ENCODE measurements around the gene PSRC1. TPM values are rescaled to one million over a fixed set of nuclear protein-coding genes. Genes with fewer than 3 reads are reported as not detected.

PSRC1 gene
- total RNA-seq, 1 experiment from 2014 or later, result 60.3 TPM

DNA sequence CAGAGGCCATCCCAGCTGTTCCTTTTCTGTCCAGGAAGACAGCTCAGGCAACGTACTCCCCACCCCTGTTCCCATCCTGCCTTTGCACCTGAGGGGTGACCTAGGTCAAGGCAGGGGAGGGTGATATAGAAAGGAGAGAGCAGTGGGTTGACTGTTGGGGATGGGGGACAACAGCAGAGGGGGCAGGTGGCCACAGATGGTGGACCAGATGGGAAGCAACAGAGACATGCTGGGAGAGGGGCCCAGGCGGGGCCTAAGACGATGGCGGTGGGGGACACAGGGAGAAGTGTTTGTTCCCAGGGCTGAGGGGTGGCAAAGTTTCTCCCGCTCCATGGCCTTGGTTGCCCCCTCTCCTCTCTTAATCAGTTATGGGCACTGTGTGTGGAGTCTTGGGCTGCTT lies 27.3 kb downstream of the PSRC1 start:
- no peak overlapping the region for H3K4me2 ChIP-seq (ENCODE audit: insufficient read depth, insufficient read length, low read length)
- TF ChIP-seq, protein P1, sequence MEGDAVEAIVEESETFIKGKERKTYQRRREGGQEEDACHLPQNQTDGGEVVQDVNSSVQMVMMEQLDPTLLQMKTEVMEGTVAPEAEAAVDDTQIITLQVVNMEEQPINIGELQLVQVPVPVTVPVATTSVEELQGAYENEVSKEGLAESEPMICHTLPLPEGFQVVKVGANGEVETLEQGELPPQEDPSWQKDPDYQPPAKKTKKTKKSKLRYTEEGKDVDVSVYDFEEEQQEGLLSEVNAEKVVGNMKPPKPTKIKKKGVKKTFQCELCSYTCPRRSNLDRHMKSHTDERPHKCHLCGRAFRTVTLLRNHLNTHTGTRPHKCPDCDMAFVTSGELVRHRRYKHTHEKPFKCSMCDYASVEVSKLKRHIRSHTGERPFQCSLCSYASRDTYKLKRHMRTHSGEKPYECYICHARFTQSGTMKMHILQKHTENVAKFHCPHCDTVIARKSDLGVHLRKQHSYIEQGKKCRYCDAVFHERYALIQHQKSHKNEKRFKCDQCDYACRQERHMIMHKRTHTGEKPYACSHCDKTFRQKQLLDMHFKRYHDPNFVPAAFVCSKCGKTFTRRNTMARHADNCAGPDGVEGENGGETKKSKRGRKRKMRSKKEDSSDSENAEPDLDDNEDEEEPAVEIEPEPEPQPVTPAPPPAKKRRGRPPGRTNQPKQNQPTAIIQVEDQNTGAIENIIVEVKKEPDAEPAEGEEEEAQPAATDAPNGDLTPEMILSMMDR (conservative IDR thresholded peaks at IDR 0.05), result no peak
- H3K27ac ChIP-seq (ENCODE audit: insufficient read length, low read depth, low read length), result no peak overlapping the region
- no peak overlapping the region for H3K9ac ChIP-seq (ENCODE audit: extremely low read depth, insufficient read length, low read length)
- H3K14ac ChIP-seq (ENCODE audit: insufficient read depth, low read length), result no peak overlapping the region
- H2BK20ac ChIP-seq (ENCODE audit: low read depth, low read length, poor library complexity, severe bottlenecking), result no peak overlapping the region
- no peak overlapping the region for H2AK5ac ChIP-seq (ENCODE audit: insufficient read length, low read length)
- H3K9me3 ChIP-seq (ENCODE audit: control insufficient read depth, low read depth, low read length), result no peaks in the 10 kb centered on the region
- peaks cover under 1% of the 10 kb centered on the region; the same call in 1 of the 2 replicates for H3K27me3 ChIP-seq (ENCODE audit: insufficient read depth, low read length)
- no peak overlapping the region for H2BK5ac ChIP-seq (ENCODE audit: insufficient read length, low read length)
- no peak overlapping the region for H4K91ac ChIP-seq (ENCODE audit: insufficient read length, low read depth, low read length)
- no peak overlapping the region for H2AFZ ChIP-seq (ENCODE audit: low read length)
- peaks cover 13 to 19% of the 10 kb centered on the region in 2 experiments for H3K9me3 Mint-ChIP-seq
- no peak for DNase-seq
- WGBS (ENCODE audit: extremely low coverage, insufficient read length, low lambda C conversion rate), result no CpG with 5 or more reads among the region's 5 CpGs
- peaks cover 23 to 38% (median 32%) of the 10 kb centered on the region in 3 experiments for H3K36me3 Mint-ChIP-seq (ENCODE audit: insufficient read depth in 1 of 3, low read depth in 3 of 3)
- H3K23me2 ChIP-seq (ENCODE audit: insufficient read length, low read depth, low read length, poor library complexity, severe bottlenecking), result peaks cover 5% of the 10 kb centered on the region
- no peak overlapping the region for H3K4me3 Mint-ChIP-seq
- peaks cover 50 to 62% of the 10 kb centered on the region in 2 experiments for H3K4me1 Mint-ChIP-seq
- H3K23ac ChIP-seq (ENCODE audit: insufficient read length, low read depth, low read length), result no peak overlapping the region
- H3K4me1 ChIP-seq (ENCODE audit: insufficient read depth, low read length), result no peaks in the 10 kb centered on the region; the same call in 1 of the 2 replicates
- H2BK12ac ChIP-seq (ENCODE audit: insufficient read length, low read depth, low read length), result no peak overlapping the region
- no peak overlapping the region for H3T11ph ChIP-seq (ENCODE audit: low read length)
- no peak overlapping the region for H2BK120ac ChIP-seq (ENCODE audit: low read depth, low read length, poor library complexity, severe bottlenecking)
- no peak overlapping the region for H3K18ac ChIP-seq (ENCODE audit: insufficient read length, low read depth, low read length)
- no peaks in the 10 kb centered on the region for H3K79me1 ChIP-seq (ENCODE audit: insufficient read depth, low read depth, low read length, poor library complexity, severe bottlenecking)
- H3K56ac ChIP-seq (ENCODE audit: insufficient read length, low read depth, low read length), result no peak overlapping the region
- H3K27ac Mint-ChIP-seq, result peak overlapping the region in 1 of 3 experiments; percentile 53; a peak in 3 of 7 replicates
- H4K20me1 ChIP-seq (ENCODE audit: control insufficient read depth, insufficient read depth, insufficient read length), result no peaks in the 10 kb centered on the region
- no peak overlapping the region for H3K4ac ChIP-seq (ENCODE audit: low read depth, low read length)
- no peak overlapping the region for H4K8ac ChIP-seq (replicated peaks; ENCODE audit: insufficient read length, low read depth, low read length)
- H4K5ac ChIP-seq (ENCODE audit: insufficient read length, low read depth, low read length), result no peak overlapping the region
- H3K27me3 Mint-ChIP-seq (ENCODE audit: low read depth), result peaks cover 17% of the 10 kb centered on the region
- H2BK15ac ChIP-seq (ENCODE audit: low read depth, low read length), result no peak overlapping the region
- H3K79me2 ChIP-seq (ENCODE audit: insufficient read depth, low read length), result no peaks in the 10 kb centered on the region; the same call in 1 of the 2 replicates

All from H9 (cell line).